Left lung (tissue), 10 donors: ENCODE results near the gene TBC1D30. TPM values are rescaled to one million over a fixed set of nuclear protein-coding genes. Genes with fewer than 3 reads are reported as not detected.

Source experiments
- ATAC-seq: fragments of 200-7000 bp; cut with Tn5 transposase; one replicate; pipeline ENCODE4 v1.9.1; 2020; ENCODE audit warnings: moderate library complexity
- DNase-seq, 4 donors: peaks; one replicate each; pipeline ENCODE4 v3.0.0-alpha.2; 2013 to 2020
- H3K27ac ChIP-seq, 2 donors: fragments of 200-600 bp; sonication (generic) in 1 of 2; one replicate each; pipeline versions ENCODE4 v1.5.0 to v1.8.0; 2020 to 2021
- H3K27me3 ChIP-seq, 2 donors: fragments of 200-600 bp; sonication (generic) in 1 of 2; one replicate each; pipeline versions ENCODE4 v1.5.0 to v1.8.0; 2020 to 2021
- H3K36me3 ChIP-seq, 2 donors: fragments of 200-600 bp; sonication (generic) in 1 of 2; one replicate each; pipeline versions ENCODE4 v1.5.0 to v1.8.0; 2020 to 2021
- H3K4me1 ChIP-seq, 2 donors: fragments of 200-600 bp; one replicate each; pipeline ENCODE4 v1.8.0; 2021
- H3K4me3 ChIP-seq, 2 donors: fragments of 200-600 bp; sonication (generic) in 1 of 2; one replicate each; pipeline versions ENCODE4 v1.5.0 to v1.8.0; 2020 to 2021; ENCODE audit warnings: mild to moderate bottlenecking in 1 of 2
- H3K9me3 ChIP-seq, 2 donors: fragments of 200-600 bp; sonication (generic) in 1 of 2; one replicate each; pipeline versions ENCODE4 v1.5.0 to v1.8.0; 2020 to 2021
- CTCF ChIP-seq, 2 donors: fragments of 200-600 bp; sonication (generic) in 1 of 2; IDR thresholded peaks; one replicate each; pipeline versions ENCODE4 v1.5.0 to v1.8.0; 2021; ENCODE audit warnings: antibody characterized with exemption in 2 of 2
- intact Hi-C, 2 donors: fragments of 100-400 bp; cut with DNase I; formaldehyde crosslinking; loops; one replicate each; pipeline versions ENCODE4 v1.11.2 to v1.14.2; 2022
- polyA plus RNA-seq, 6 donors: library from polyadenylated mRNA; unstranded; fragments of 120-200 nt; gene quantifications; one replicate each; pipeline ENCODE4 v1.2.1, GENCODE V29; 2013; ENCODE audit not compliant: insufficient read length in 6 of 6
- total RNA-seq, 2 donors: library from RNA; stranded (reverse); fragmentation: NEBNext Ultra II Directional; extraction: Animal tissue kit (Norgen Biotek cat#: 25700); gene quantifications; one replicate each; pipeline ENCODE4 v1.2.1, GENCODE V29; 2021
- donor health status: DM: no; HTN: yes; CAD: no.
- donor health status: DM: no; HTN: no; CAD: no.

Gene TBC1D30
- total and polyA plus RNA-seq, 8 donors, result 4.3 to 15.8 (median 11.0) TPM

GRCh38 chr12:64922853-64923252, 98.4 kb downstream of the TBC1D30 start:
- no peak for TF ChIP-seq CTCF (IDR thresholded peaks at IDR 0.05)
- Histone ChIP-seq H3K27ac (no peak overlapping the region), H3K36me3 (no peaks in the 10 kb centered on the region), H3K4me3 (no peak overlapping the region), H3K9me3 (no peaks in the 10 kb centered on the region), H3K4me1 (no peaks in the 10 kb centered on the region), H3K27me3 (no peaks in the 10 kb centered on the region)
- intact Hi-C loops, result no loop called here
- no peak for DNase-seq
- no peak for ATAC-seq

GRCh38 chr12:64923536-64923935, 99.1 kb downstream of the TBC1D30 start:
- intact Hi-C loops, result no loop called here
- Histone ChIP-seq H3K27ac (no peak overlapping the region), H3K27me3 (no peaks in the 10 kb centered on the region), H3K4me3 (no peak overlapping the region), H3K4me1 (no peaks in the 10 kb centered on the region), H3K9me3 (no peaks in the 10 kb centered on the region), H3K36me3 (no peaks in the 10 kb centered on the region)
- DNase-seq (no peak), ATAC-seq (no peak)
- TF ChIP-seq CTCF (IDR thresholded peaks at IDR 0.05), result no peak

Other genes with a start within 250 kb of the TBC1D30 start
- gene RASSF3, start 214.2 kb upstream of the TBC1D30 start, total RNA-seq, result 10 to 100 TPM; 74.5 to 90.2 TPM
- gene RASSF3, start 214.2 kb upstream of the TBC1D30 start, polyA plus RNA-seq, result 10 to 100 TPM; 30.3 to 38.0 (median 33.5) TPM
- gene GNS, start 65.2 kb upstream of the TBC1D30 start, total RNA-seq, result 100 to 1,000 TPM; 187 to 196 TPM
- 100 to 1,000 TPM in 1 of 6 donors, 10 to 100 TPM in 5; 77.3 to 106 (median 92.8) TPM for gene GNS, start 65.2 kb upstream of the TBC1D30 start, polyA plus RNA-seq